GM18517 (cell line): Measurements from ENCODE around the gene WHRN.

Experiments used
- ATAC-seq: cut with Tn5 transposase; IDR thresholded peaks from one replicate; pipeline ENCODE4 v1.9.1; 2021; ENCODE audit warnings: mild to moderate bottlenecking, moderate library complexity; ENCODE audit not compliant: unreplicated experiment

Gene WHRN

DNA sequence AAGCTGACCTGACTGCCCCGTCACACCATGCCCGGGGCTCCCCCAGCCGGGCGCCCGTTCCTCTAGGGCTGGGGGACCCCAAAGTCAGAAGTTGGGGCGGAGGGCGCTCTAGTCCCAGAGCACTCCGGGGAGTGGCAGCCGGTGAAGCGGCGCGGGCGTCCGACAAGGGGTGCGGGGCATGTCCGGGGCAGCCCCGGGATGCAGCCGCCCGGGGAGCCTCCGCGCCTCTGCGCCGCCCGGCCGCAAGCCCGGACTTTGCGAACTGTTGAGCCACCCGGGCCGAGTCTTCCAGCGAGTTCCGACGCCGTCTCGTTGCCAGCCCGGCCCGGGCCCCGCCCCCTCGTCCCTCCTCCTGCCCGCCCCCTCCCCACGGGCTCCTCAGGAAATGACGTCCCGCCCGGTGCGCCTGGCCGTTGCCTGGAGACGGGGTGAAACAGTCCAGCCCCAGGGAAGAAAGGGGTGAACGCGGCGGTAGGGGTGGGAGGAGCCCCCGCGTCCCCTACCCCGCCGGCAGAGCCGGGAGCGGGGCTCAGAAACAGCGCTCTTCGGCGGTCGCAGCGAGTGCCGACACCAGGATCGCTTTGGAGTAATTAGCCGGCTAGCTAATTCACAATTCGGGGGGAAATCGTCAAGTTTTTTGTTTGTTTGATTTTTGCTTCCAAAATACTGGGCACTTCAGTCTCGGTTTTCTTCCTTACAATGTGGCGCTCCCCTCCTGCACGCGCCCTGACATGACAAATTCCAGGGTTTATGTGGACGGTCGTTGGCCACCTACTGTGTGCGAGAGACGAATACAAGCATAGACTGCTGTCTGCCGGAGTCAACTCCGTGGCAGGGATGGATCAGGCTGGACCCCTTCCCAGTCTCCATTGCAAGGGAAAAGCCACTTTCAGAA is at the start of gene WHRN:
Gene WHRN, minus strand, starts transcription at position 287 of the 895 bp plus-strand sequence. CDS start 672 bp downstream, outside the sequence.
- ATAC-seq: peak; percentile 67

DNA sequence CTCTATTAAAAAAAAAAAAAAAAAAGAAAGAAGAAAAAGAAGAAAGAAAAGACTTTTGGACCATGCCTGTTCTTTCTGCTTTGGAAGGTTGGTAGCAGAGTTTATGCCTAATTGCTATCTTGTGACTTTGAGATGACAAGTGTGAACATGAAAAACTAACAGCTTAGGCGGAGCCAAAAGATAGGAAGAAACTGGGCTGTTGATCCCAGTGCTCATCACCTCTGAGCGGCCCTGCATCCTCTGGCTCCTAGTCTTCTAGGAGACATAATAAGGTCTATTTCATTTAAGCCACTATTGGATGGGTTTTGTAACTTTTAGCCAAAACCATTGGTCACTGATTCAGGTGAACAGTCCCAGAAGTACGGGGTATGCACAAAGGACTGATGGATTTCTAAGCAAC is 47.9 kb upstream of the WHRN start:
- ATAC-seq: no peak

DNA sequence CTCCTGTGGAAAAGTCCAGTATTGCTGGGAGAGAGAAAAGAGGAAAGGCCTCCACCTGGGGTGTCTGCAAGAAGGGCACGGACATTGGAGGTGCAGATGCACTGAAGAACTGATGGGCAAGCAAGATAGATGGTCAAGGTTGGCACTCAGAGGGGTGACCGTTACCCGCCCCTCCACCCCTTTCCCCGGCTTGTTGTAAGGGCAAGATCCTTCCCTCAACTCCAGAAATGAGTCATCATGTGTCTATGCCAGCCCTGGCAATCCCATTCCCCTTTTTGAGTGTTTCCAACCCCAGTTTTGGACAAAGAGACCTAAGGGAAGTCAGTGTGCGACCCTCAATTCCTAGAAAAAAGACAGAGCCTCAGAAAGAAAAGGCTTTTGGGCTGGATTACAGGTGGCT is 47.4 kb upstream of the WHRN start:
- no peak for ATAC-seq

DNA sequence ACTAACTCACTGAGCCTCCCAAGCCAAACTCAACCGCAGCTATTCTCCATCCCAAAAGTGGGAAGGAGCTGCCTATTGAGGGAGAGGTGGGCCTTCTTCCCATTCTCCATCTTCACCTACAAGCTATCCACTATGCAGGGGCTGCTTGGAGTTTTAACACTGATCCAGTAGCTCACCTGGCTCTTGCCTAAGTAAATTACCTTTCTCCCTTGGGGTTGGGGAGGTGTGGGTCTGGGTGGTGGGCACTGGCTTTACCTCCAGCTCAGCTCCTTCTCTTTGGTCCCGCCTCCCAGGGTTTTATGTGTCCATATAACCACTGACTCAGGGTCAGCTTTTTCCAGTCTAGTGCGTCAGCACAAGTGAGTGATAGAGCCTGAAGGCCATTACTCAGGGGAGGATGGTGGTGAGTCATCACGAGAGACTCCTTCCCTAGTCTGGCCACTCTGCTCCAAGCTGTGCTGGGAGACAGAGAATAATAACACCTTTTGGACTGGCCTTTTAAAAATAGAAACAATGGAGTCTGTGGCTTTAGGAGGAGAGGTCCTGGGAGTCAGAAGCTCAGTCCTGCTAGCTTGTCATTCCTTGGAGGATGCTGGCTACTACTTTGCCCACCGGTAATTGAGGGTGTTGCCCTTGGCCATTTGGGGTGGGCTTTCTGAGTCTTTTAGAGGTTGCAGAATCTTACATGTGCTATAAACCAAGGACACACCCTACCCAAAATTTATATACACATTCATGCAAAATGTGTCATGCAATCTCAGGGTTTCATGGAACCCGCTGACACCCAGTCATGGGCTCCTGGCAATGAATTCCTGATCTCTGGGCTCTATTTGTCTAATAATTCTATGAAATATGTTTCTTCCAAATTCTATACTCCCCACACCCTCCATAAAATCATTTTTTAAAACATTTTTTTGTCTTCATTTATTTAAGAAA is 46.7 kb upstream of the WHRN start:
- ATAC-seq: no peak

DNA sequence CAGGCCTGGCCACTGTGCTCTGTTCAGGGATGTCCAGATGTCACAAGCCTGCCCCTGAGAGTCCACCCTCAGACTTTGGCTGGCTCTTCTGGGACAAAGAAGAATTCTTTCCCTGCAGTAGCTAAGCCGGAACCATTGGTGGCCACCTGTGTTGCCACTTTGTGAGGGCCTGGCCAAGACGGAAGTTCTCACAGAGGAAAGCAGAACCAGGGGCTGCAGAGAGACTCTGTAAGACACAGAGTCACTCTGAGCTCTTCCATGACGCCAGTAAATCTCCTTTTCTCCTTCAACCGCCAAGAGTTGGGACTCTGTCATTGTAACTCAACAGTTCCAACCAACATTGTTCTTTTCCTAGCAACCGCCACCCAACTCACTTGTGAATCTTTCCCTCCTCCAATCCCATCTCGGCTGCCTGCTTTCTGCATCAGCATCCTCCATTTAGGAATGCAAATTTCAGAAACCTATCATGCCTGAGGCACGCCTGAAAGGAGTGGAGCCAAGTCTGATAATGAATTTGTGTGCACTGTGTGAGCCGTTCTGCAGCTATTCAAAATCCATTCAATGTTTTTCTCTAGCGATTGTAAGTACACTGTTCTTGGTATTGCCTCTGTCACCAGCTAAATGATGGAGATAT is 44.5 kb upstream of the WHRN start:
- no peak for ATAC-seq

DNA sequence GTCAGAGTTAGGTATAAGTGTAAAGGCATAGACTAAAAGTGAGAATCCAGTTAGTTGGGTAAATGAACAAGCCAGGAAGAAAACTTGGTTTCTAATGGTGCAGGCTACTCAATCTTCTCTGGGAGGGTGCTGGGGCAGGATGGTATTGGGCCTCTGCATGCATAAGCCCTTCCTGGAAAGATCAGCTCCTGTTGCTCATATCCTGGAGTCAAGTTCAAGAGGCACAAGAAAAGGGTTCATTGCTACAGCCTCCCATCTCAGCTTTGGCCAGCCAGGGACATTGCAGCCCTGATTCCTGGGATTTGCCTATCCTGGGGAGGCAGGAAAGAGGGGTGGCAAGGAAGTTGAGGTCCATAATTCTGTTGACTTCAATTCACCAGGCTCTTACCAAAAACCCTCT is 41.6 kb upstream of the WHRN start:
- no peak for ATAC-seq

DNA sequence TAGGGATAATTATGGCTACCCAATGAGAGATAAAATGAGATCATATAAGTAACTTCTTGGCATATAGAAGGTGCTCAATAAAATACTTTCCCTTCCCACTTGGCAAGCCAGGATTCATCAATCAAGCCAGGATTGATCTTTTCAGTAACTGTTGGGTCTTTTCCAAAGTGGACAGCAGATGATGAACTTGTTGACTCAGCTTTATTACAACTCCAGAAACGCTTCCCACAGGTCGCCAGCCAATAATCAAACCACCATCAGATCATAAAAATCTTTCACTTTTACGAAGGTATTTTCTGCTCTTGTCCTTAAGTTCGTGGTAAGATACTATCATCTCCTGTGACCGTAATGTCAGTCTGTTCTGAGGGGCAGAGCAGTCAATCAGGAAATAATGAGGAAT is 39.8 kb upstream of the WHRN start:
- no peak for ATAC-seq

DNA sequence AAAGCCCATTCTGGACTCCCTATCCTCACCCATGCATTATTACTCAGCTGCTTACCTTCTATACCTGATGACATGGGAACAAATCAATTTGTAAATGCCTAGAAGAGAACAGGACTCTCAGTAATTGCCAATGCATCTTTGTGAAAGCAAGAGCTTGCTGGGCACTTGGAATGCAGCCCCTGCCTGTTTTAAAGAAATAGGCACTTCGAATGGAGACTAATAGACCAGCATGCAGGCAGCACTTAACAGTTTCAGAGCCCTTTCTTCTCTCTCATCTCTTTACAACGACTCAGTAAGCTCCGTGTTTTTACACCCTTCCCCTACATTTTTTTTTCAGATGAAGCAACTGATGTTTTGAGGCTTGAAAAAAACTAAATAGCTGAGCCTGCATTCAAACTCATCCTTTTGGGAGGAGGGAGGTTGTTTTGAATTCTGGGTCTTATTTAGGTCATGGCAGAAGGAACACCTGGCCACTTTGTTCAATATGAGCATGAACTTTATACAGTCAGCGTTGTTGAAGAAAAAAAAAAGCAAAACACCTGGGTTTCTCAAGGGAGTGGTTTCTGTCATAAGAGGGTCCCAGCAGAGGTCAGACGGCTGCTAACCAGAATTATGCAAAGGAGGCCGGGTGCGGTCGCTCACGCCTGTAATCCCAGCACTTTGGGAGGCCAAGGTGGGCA is 34.6 kb upstream of the WHRN start:
- ATAC-seq: no peak

DNA sequence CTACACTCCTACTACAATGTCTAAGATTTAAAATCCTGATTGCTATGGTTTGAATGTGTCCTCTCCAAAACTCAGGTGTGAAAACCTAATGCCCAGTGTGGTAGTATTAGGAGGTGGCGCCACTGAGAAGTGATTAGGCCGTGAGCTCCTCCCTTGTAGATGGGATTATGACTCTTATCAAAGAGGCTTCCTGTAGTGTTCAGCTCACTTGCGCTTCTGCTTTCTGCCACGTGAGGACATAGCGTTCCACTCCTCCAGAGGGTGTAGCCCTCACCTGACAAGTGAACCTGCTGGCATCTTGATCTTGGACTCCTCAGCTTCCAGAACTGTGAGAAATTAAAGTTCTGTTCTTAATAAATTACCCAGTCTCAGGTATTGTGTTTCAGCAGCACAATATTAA is 33.0 kb upstream of the WHRN start:
- ATAC-seq: no peak

DNA sequence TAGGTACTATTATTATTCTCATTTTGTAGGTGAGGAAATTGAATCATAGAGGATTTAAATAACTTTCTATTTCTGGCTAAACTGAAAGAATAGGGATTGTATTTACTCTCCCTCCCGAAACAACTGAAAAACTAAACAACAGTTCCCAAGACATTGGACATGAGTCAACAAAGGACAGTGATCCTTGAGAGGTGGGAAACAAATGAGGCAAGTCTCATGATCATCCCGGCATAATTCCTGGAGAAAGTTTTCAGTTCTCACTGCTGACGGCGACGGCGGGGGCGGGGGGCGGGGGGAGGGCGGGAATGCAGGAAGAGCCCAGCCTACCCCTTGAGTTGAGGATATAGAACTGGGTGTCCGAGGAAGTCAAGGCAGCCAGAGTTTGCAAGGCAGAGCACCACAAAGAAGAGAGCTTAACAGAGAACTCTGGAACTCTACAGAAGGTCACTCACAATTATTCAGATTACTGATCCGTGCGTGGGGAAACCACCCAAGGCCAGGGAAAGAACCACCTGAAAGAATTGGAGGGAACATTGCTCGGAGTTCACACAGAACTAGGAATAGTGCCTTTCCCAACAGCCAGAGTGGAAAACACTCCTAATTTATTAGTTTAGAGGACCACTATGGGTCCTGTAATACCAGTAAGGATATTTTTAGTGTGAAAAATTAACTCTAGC is 27.4 kb upstream of the WHRN start:
- ATAC-seq: no peak

DNA sequence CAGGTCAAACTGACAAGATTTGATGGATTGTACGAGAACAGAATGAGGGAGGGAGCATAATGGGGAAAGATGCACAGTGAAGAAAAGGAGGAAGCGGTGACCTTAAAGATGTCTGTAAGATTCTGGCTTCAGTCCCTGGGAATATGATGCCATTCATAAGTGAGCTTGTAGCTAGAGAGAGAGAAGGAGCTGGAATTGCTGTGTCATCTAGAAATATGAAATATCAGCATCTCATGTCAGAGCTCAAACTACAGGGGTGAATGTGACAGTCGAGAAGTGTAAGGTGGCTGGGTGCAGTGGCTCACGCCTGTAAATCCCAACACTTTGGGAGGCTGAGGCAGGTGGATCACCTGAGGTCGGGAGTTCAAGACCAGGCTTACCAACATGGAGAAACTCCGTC is 24.0 kb upstream of the WHRN start:
- no peak for ATAC-seq

DNA sequence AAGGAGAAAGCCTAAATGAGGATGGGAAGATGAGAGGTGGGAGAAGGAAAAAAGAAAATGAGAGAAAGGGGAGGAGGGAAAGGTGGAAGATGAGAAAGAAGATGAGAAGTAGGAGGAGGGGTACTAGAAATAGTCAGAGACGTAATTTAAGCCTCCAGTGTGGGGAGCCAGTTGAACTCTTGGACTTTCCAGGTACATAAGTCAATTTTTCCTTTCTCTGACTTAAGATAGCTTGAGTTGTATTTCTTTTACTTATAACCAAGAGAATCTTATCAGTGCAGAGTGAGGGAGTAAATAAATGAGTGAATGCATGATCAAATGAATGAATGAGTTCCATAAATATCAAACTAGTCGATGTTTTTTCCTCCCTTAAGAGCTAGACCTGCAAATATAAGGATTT is 21.5 kb upstream of the WHRN start:
- ATAC-seq: no peak

DNA sequence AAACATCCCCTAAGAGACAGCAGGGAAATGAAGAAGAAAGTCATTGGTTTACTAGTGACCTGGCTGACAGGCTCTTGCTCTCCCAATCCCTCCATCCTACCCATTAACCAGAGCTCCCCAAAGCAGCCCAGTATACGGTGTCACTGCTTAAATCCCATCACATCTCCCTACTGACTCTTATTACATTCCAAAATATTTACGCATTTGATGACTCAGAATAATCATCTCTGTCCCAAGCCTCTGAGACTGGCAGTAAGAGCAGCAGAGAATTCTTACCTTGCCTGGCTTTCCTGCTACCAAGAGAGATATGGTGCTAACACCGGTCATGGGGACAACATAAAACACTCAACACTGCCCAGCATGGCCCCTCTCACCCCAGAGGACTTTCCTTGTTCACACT is 20.2 kb upstream of the WHRN start:
- no peak for ATAC-seq

DNA sequence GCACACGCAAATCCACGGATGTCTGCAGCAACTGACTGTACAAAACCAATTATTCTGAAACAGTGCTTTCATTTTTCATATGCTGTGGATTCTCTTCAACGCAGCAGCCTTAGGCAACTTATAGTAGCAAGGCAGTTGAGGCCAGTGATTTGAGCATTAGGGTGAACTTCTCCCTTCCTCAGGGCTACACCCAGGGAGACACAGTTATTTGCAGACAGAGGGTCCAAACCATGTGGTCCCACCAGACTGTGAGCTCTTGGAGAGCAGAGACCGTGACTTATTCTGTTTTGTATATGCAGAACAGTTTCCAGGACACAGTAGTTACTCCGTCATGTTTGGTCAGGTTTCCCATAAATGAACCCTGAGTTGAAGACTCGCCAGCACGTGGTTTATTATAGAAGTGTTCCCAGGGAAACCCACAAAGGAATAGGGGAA is 19.0 kb upstream of the WHRN start:
- ATAC-seq: no peak

DNA sequence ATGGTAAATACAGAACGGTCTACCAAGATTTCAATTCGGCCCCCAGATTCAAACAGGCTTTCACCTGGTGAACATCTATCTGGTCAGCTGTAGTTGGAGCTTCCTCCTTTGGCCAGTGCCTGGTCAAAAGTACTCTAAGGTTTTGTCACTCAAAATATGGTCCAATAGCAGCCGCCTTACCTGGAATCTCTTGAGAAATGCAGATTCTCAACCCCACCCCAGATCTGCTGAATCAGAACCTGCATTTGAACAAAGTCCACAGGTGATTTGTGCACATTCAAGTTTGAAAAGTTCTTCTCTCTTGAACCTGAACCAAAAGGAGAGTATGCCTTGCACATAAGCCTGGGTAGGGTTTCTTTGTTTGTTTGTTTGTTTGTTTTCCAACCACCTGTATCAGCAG is 17.6 kb upstream of the WHRN start:
- no peak for ATAC-seq

DNA sequence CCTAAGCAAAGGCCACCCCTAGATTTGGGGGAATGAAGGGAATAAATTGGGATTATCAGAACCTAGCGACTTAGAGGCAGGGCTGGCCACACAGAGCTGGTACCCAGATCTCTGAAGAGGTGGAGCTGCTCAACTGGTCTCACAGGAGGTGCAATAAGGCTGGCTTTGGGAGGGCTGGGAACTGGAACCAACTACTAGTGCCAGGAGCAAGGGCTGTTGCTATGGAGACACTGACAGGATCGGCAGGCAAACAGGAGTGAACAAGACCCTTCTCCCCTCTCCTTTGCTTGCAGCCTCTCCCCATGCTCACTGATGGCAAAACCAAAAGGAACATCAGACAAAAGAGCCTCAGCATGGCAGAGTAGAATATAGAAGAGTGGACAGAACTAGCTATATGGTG is 17.0 kb upstream of the WHRN start:
- no peak for ATAC-seq

DNA sequence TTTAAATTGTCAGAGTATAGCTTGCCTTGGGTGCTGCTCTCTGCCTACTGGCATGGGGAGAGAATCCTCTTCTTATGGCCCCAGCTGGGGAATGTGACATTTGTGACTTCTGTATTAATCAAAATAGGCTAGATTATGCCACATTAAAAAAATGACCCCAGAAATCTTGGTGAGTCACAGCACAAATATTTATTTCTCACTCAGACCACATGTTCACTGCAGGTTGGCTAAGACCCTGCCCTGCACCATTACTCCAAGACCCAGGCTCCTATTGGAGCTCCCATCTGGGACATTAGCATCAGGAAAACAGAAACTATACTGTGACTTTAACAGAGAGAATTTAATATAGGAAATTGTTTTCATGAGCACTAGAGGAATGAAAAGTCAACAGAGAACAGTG is 16.6 kb upstream of the WHRN start:
- no peak for ATAC-seq

DNA sequence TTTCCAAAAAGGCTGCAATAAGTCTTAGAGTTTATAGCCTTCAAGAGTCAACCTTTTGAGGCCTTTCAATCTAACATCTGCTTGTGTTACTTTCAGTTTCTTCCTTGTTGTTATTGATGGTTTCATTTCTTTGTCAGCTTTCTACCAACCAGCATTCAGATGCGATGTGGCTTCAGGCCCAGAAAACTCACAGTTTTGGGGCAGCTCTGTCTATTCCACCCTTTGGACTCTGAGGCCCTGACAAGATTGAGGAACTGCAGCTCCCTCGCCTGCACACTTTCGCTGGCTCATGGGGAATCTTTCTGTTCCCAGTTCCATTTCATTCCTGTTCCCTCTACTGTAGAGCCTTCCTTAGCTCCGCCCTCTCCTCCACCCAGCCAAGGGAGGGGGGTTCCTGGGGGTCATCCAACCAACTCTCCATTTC is 13.3 kb upstream of the WHRN start:
- ATAC-seq: peak; percentile 81

DNA sequence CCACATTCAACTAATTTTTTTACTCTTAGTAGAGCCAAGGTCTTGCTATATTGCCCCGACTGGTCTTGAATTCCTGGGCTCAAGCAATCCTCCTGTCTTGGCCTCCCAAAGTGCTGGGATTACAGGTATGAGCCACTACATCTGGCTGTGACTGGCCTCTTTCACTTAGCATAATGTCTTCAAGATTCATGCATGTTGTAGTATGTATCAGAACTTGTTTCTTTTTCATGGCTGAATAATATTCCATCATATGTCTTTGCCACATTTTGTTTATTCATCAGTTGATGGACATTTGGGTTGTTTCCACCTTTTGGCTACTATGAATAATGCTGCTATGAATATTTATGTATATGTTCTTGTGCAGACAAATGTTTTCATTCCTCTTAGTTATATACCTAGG is 12.8 kb upstream of the WHRN start:
- no peak for ATAC-seq

DNA sequence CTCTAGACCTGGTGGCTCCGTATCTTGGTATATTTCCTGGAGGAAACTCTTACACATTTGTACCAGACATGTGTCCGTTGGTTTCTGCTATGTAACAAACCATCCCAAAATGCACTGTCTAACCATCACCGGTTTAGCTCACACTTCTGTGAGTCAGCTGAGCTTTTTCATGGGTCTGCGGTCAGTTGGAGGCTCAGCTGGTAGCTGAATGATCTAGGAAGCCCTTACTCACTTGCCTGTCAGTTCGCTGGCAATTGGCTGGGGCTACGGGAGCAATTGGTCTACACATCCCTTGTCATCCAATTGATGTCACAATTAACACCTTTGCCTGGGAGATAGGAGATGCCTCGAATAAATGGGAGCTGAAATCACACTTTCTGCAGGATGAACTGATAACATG is 11.6 kb upstream of the WHRN start:
- ATAC-seq: no peak
